Measurements from ENCODE around the gene NHEJ1.

The NHEJ1 gene

GRCh38 chr2:219065484-219065883, 95.1 kb downstream of the NHEJ1 start:
- no peak for DNase-seq (ENCODE audit: low read depth)
- no peak for TF ChIP-seq CTCF (conservative IDR thresholded peaks at IDR 0.05; ENCODE audit: low read length)

GRCh38 chr2:219062081-219062480, 98.5 kb downstream of the NHEJ1 start:
- H3K4me3 ChIP-seq (ENCODE audit: low read length), result no peak overlapping the region
- no peak for TF ChIP-seq CTCF (conservative IDR thresholded peaks at IDR 0.05; ENCODE audit: low read length)
- no peak for DNase-seq (ENCODE audit: low read depth)

More at GRCh38 chr2:219065484-219065883, 95.1 kb downstream of the NHEJ1 start:
- no peak overlapping the region for H3K4me3 ChIP-seq (ENCODE audit: low read length)

GRCh38 chr2:219060821-219061791, 99.5 kb downstream of the NHEJ1 start, which contains the start of gene IHH:
TSS of gene IHH (minus strand) at chr2:219060921. CDS start at chr2:219060467, 454 bp downstream.
- H3K4me3 ChIP-seq (ENCODE audit: low read length), result no peak within 1 kb of the TSS; the same call in 1 of the 2 replicates
- TF ChIP-seq CTCF (conservative IDR thresholded peaks at IDR 0.05; ENCODE audit: low read length), result no peak
- no peak for DNase-seq (ENCODE audit: low read depth)

GRCh38 chr2:219059725-219060682, 100.6 kb downstream of the NHEJ1 start:
- no peak for TF ChIP-seq CTCF (conservative IDR thresholded peaks at IDR 0.05; ENCODE audit: low read length)
- no peak overlapping the region for H3K4me3 ChIP-seq (ENCODE audit: low read length)
- no peak for DNase-seq (ENCODE audit: low read depth)

GRCh38 chr2:219059375-219059724, 101.3 kb downstream of the NHEJ1 start:
- DNase-seq (ENCODE audit: low read depth), result no peak
- TF ChIP-seq CTCF (conservative IDR thresholded peaks at IDR 0.05; ENCODE audit: low read length), result no peak
- no peak overlapping the region for H3K4me3 ChIP-seq (ENCODE audit: low read length)

- DNase-seq (ENCODE audit: low read depth), result no peak
- no peak for TF ChIP-seq CTCF (conservative IDR thresholded peaks at IDR 0.05; ENCODE audit: low read length)
- H3K4me3 ChIP-seq (ENCODE audit: low read length), result no peak overlapping the region
Observed at GRCh38 chr2:219058541-219059374, 101.9 kb downstream of the NHEJ1 start.
